ENCODE measurements around the gene SH3RF3.

The SH3RF3 gene

DNA sequence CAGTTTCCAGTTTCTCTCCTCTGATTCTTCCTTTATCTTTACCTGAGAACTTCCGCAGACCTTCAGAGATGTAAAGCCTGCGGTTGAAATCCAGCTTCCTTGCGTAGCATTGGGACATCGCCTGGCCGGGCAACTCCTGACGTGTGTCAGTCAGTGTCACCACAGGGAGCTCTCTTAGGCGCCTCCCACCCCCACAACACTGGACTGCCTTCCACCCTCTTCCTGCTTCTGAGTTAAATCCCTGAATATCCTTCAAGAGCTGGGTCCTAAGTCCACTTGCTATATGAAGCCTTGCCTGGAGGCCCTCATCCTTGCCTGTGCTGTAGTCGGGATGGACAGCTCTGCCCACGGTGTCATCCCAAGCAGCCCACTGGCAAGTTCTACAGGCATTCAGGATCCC, 305.3 kb downstream of the SH3RF3 start:
- no peak for DNase-seq (ENCODE audit: low read depth in 2 of 2)

- DNase-seq (ENCODE audit: low read depth in 2 of 2): no peak
These were observed 306.2 kb downstream of the SH3RF3 start for GRCh38 chr2:109435066-109435690.

- DNase-seq (ENCODE audit: low read depth in 2 of 2): no peak
These were observed 307.0 kb downstream of the SH3RF3 start for GRCh38 chr2:109435901-109436598.

GRCh38 chr2:109436610-109437225, 307.7 kb downstream of the SH3RF3 start:
- DNase-seq (ENCODE audit: low read depth in 2 of 2): no peak

DNA sequence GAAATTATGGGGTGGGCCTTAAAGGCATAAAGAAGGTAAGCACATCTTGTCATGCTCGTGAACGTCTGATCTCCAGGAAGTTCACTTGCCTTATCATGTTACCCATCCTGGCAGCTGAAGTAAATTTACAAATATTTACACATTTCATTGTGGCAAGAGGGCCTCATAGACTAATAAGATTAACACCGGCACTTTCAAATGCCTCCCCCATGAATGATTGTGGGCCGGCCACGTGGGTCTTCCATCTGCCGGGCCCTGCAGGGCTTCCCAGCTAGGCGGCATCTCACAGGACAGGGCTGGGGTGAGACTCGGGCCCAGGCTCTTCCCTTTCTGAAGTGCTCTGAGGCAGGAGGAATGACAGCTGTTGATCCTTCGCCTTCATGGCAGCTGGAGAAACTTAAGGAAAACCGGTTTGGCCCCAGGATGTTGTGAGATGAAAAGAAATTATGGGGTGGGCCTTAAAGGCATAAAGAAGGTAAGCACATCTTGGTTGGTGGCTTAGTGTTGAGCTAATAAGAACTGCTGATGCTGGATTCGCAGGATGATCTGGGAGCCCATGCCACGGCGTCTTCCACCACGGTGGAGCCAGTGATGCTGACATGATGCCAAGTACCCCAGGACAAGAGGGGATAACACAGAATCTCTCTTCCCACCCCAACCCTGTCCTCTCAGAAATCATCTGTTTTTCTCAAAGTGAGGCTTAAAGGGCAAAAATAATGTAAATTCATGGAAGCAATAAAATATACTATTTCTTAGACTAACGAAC, 308.5 kb downstream of the SH3RF3 start:
- DNase-seq (ENCODE audit: low read depth in 2 of 2): no peak

DNA sequence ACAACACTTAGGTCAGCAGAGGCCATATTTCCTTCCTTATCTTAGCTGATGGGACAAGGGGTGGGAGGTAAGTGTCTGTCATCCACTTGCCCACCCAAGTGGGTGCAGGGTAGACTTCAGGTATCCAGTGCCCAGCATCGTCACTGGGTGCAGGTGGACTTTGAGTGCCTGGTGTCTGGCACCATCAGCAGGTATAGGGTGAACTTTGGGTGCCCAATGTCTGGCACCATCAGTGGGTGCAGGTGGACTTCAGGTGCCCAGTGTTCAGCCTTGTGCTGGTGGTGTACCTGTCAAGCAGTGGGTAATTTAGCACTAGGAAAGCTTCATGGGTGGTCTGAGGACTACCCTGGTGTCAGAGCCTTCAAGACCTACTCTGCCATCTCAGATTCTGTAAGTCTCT, 309.1 kb downstream of the SH3RF3 start:
- no peak for DNase-seq (ENCODE audit: low read depth in 2 of 2)

DNA sequence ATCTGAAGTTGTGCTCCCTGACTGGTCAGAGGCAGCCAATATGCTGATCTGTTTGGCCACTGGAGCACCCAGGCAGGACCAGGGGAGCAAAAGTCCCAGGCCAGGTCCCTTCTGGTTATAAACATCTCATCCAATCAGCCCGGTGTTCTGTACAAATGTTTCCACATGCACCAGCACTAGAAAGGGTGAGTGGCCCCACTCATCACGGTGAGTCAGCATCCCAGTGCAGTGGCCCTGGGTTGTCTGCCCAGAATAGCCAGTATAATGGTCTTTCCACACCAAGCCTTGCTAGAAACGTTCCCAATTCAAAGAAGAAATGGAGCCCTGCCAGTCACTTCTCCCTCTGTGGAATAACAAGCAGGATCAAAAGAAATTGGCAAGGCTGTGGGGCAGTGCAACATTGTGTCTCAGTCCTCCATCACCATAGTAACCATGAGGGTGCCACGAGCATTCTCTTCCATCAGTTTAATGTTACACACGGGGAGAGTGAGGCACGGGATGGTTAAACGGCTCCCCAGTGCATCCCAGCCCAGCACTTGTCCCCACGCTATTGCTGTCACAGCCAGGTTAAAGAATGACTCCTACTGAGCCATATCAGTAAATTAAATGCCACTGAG, 309.9 kb downstream of the SH3RF3 start:
- no peak for DNase-seq (ENCODE audit: low read depth in 2 of 2)

GRCh38 chr2:109439390-109439786, 310.4 kb downstream of the SH3RF3 start:
- DNase-seq (ENCODE audit: low read depth in 2 of 2): no peak

- no peak for DNase-seq (ENCODE audit: low read depth in 2 of 2)
These were observed 311.0 kb downstream of the SH3RF3 start for GRCh38 chr2:109439986-109440385.

DNA sequence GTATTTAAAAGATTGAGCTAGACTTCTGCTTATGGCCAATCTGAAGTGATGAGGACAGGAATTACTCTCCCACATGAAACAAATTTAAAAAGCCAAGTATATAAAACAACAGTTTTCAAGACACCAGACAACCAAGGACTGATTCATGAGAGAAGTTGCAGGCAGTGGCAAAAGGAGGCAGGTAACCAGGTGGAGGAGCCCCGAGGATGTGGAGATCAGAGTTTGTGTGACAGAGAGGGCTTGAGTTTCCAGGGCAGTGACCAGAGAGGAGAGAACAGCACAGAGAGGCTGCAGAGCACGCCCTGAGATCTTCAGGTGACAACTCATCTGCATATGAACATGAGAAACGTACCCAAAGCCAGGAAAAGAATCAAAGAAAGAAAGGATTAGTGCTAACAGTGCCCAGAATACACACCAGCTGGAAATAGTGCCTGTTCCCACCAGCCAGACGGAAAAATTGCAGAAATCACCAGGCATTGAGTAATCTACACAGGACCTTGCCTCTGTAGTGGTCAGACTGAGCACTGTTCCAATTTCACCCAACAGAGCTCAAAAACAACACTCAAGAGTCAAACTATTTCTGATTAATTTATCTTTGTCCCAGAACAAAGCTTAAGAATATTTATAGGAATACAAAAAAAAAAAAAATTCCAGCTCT, 311.6 kb downstream of the SH3RF3 start:
- DNase-seq (ENCODE audit: low read depth in 2 of 2): no peak

DNA sequence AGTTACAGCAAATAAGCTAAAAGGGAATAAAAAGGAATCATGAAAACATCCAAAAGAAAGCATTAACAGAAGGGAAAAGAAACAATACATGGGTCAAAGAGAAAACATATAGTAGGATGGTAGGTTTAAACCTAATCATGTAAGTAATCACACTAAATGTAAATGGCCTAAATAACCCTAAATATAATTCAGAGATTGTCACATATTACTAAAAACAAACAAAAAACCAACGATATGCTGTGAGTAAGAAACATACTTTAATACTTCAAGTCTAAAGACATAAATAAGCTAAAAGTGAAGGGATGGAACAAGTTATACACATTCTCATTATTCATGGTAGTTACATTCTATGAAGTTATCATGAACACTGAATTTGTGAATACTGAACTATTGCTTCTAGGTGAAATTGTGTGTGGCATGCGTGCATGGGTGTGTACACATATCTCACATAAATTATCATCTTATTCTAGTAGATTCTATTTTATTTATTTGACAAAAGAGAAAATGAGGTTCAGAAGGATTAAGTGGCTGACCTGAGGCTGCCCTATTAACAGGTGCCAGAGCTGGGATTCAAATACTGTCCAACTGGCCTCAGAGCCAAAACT, 313.8 kb downstream of the SH3RF3 start:
- no peak for DNase-seq (ENCODE audit: low read depth in 2 of 2)

DNA sequence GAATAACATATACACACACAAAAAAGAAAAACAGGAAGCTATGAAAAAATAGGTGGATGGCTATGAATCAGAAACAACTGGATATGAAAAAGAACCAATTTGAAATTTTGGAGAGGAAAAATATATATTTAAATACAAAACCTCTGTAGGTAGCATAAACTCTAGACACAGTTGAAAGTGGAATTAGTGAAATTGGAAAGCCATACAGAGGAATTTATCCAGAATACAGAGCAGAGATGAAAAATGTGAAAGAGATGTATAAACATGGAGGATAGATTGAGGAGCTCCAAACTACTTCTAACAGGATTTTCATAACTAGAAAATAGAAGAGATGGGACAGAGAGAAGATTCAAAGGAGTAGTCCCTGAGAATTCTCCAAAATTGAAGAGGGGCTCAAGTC, 315.9 kb downstream of the SH3RF3 start:
- no peak for DNase-seq (ENCODE audit: low read depth in 2 of 2)

DNA sequence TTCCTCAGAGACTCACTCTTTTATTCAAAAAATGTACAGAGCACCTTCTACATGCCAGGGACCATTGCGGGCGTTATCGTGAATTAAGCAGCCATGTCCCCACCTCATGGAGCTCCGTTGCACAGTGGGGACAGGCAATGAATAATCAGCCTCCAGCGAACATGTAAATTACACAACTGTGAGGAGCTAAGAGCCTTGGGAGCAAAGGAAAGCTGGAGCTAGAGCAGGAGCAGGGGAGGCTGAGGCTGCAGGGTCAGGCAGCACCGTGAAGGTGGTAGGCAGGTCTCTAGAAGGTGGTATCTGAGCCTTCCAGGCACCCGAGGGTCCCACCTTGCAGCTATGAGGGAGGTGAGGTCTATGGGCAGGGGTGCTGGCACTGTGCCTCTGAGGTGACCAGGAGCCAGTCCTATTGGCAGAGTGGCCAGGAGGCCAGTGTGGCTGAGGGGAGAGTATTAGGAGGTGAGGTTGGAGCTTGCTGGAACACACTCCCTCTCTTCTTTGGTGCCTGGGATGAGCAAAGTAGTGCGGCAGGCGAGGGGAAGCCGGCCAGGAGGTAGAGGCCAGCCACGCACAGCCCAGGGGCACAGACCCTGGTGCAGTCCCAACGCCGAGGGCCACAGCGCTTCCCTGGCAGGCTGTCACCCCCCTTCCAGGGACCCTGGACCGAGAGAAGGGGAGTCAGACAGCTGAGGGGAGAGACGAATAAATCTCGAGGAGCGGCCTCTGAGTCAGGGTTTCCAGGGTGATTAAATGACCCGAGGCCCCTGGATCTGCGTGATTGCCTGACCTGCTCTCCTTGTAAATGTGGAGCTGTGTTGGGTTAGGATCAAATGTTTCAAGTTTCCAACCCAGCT, 317.5 kb downstream of the SH3RF3 start:
- no peak for DNase-seq (ENCODE audit: low read depth in 2 of 2)

DNA sequence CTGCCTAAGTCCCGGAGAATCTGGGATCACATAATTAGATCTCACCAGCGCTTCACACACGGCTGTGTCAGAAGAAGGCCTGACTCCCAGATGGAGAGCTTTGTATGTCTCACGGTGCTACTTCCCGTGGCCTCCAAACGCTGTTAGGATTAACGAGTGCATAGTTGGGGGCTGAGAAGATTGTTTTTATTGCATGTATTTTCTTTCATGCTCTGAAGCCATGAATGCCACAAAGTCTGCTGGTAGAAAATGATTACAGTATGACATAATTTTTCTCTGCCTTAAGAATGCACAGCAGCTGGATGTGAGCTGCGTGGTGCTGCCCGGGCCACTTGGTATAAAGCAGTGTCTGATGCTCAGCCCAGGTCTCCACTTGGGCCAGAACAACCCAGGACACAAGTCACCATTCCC, 318.3 kb downstream of the SH3RF3 start:
- peak; percentile 89 to 91 for DNase-seq (ENCODE audit: low read depth in 2 of 2)

DNA sequence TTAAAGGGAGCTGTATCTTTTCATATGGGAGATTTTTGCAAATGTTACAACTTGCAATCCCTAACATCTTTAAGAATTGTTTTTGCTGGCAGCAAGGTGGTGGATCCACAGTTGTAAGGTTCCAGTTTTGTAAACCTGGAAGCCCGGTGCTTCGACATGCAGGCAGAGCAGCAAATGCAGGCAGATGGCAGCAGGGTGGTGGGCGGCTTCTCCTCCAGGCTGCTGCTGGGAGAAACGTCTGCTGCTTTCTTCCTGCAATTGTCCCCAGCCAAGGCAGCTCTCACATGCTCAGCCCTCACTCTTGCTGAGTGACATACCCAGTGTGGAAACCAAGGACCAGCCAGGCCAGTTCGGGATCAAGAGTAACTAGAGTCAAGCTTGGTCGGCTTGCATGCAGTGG, 318.8 kb downstream of the SH3RF3 start:
- DNase-seq (ENCODE audit: low read depth in 2 of 2): no peak

GRCh38 chr2:109448207-109448606, 319.2 kb downstream of the SH3RF3 start:
- DNase-seq (ENCODE audit: low read depth in 2 of 2): no peak

DNA sequence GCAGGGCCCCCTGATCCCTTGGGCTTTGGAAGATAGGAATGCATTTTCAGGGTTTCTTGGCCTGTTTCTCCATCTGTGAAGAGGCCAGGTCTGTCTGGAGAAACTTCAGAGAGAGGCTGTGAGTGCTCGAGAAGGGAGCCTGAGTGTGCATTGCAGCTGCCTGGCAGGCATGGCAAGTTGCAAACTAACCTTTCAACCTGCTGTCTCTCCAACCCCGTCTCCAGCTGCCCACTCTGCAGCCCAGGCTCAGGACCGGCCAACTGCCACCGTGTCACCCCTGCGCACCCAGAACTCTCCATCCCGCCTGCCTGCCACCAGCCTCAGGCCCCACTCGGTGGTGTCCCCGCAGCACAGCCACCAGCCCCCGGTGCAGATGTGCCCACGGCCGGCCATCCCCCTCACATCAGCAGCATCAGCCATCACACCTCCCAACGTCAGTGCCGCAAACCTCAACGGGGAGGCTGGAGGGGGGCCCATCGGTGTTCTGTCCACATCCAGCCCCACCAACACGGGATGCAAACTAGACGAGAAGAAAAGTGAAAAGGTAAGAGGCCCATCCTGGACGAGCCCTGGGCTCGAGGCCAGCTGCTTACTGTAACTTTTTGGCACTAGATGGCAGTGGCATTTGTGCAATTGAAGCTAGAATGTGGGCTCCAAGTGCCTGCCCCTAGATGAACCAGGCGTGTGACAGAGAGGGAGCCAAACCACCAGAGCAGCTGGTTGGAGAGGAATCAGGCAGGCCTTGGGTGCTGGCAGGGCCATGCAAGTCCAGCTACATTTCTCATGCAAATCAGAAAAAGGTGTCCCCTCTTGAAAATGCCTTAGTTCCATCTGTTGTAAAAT, 320.2 kb downstream of the SH3RF3 start:
- DNase-seq (ENCODE audit: low read depth in 2 of 2): no peak

- DNase-seq (ENCODE audit: low read depth in 2 of 2): no peak
These were observed 321.7 kb downstream of the SH3RF3 start for GRCh38 chr2:109450574-109451273.

DNA sequence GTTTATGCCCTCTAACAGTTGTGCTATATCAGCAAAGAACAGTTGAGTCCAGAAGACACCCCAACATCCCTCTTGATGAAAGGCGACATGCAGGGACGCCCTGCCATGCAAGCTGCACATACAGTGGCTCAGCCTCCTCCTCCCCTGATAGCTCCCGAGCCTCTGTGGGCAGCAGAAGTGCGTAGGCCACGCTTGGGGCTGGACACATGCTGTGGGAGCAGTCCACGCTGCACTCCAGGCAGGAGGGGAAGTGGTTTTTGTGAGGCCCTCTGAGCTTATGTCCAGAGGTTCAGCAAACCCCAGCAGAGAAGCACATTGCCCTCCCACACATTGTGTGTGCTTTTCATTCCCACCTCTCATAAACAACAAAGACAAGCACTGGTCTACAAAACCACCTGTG, 322.7 kb downstream of the SH3RF3 start:
- DNase-seq (ENCODE audit: low read depth in 2 of 2): no peak

Data from fibroblast of skin of left biceps (primary cell).